IPS DF 4.7 (cell line): ENCODE data around the gene MACO1.
A peak's percentile ranks its signal among the peaks of the same experiment; 100 is the strongest.
"Not testable (repeated sequence)": the region's sequence is repeated elsewhere in the genome, so short reads cannot be mapped to it uniquely, and the experiment has no call there.

Experiments used
- DNase-seq: peaks from one replicate; pipeline ENCODE4 v3.0.0-alpha.2; 2013; ENCODE audit warnings: low spot score; ENCODE audit errors: extremely low read depth

Gene MACO1

GRCh38 chr1:25485536-25486411 lies 55.1 kb downstream of the MACO1 start:
- no peak for DNase-seq

- DNase-seq = no peak
Observed at GRCh38 chr1:25486602-25487001, 55.9 kb downstream of the MACO1 start.

- no peak for DNase-seq
Observed at GRCh38 chr1:25487628-25488027, 56.9 kb downstream of the MACO1 start.

GRCh38 chr1:25492323-25492722 lies 61.6 kb downstream of the MACO1 start:
- no peak for DNase-seq

- no peak for DNase-seq
Observed at GRCh38 chr1:25494952-25495351, 64.3 kb downstream of the MACO1 start.

GRCh38 chr1:25500694-25501093 lies 70.0 kb downstream of the MACO1 start:
- DNase-seq = no peak

GRCh38 chr1:25501235-25502058 lies 70.8 kb downstream of the MACO1 start:
- DNase-seq = peak; percentile 74

- DNase-seq = no peak
Observed at GRCh38 chr1:25502957-25503356, 72.3 kb downstream of the MACO1 start.

- DNase-seq = no peak
Observed at GRCh38 chr1:25503551-25504426, 73.1 kb downstream of the MACO1 start.

- DNase-seq = no peak
Observed at GRCh38 chr1:25504706-25505595, 74.3 kb downstream of the MACO1 start.

- no peak for DNase-seq
Observed at GRCh38 chr1:25505656-25506385, 75.1 kb downstream of the MACO1 start.

- DNase-seq = not testable (repeated sequence)
Observed at GRCh38 chr1:25506566-25507463, 76.1 kb downstream of the MACO1 start.

- DNase-seq = no peak
Observed at GRCh38 chr1:25513666-25514065, 83.0 kb downstream of the MACO1 start.

- DNase-seq = no peak
Observed at GRCh38 chr1:25515033-25515432, 84.3 kb downstream of the MACO1 start.

GRCh38 chr1:25516686-25517085 lies 86.0 kb downstream of the MACO1 start:
- DNase-seq = no peak

- peak; percentile 44 for DNase-seq
Observed at GRCh38 chr1:25517476-25518394, 87.0 kb downstream of the MACO1 start.

- DNase-seq = no peak
Observed at GRCh38 chr1:25519624-25520023, 88.9 kb downstream of the MACO1 start.
